ENCODE data around the gene BIRC5. TPM values are rescaled to one million over a fixed set of nuclear protein-coding genes. Genes with fewer than 3 reads are reported as not detected.

Gene BIRC5
- total RNA-seq, 4 donors from 2014 or later: 3.7 to 9.6 (median 5.5) TPM

GRCh38 chr17:78264590-78264989 is 50.5 kb downstream of the BIRC5 start:
- peaks cover 15% of the 10 kb centered on the region for H3K27me3 ChIP-seq
- no peaks in the 10 kb centered on the region for H3K9me3 ChIP-seq
- no peaks in the 10 kb centered on the region for H3K36me3 ChIP-seq
- peaks cover 6% of the 10 kb centered on the region for H3K4me1 ChIP-seq
- no peak overlapping the region for H3K4me3 ChIP-seq
- no peak for DNase-seq (ENCODE audit: low spot score in 2 of 2)
- WGBS: 71% methylated on average over 5 of the region's 5 CpGs
- no peak overlapping the region for H3K27ac ChIP-seq
- no peak for TF ChIP-seq EP300 (IDR thresholded peaks at IDR 0.05)
- no peak for TF ChIP-seq CTCF (IDR thresholded peaks at IDR 0.05)
- no peak for TF ChIP-seq POLR2AphosphoS5 (IDR thresholded peaks at IDR 0.05)
- no peak for TF ChIP-seq POLR2A (IDR thresholded peaks at IDR 0.05)

- no peak for TF ChIP-seq POLR2A (IDR thresholded peaks at IDR 0.05)
- no peak for TF ChIP-seq EP300 (IDR thresholded peaks at IDR 0.05)
- no peak for TF ChIP-seq POLR2AphosphoS5 (IDR thresholded peaks at IDR 0.05)
- no peak for TF ChIP-seq CTCF (IDR thresholded peaks at IDR 0.05)
- WGBS: 95% methylated on average over 10 of the region's 10 CpGs
- no peak overlapping the region for H3K27ac ChIP-seq
- H3K27me3 ChIP-seq: peaks cover 21% of the 10 kb centered on the region
- H3K4me3 ChIP-seq: no peak overlapping the region
- H3K36me3 ChIP-seq: no peaks in the 10 kb centered on the region
- peaks cover 6% of the 10 kb centered on the region for H3K4me1 ChIP-seq
- DNase-seq (ENCODE audit: low spot score in 2 of 2): no peak
- H3K9me3 ChIP-seq: no peaks in the 10 kb centered on the region
Observed at GRCh38 chr17:78265121-78265520, 51.1 kb downstream of the BIRC5 start.

- DNase-seq (ENCODE audit: low spot score in 2 of 2): no peak
- no peaks in the 10 kb centered on the region for H3K36me3 ChIP-seq
- peaks cover 27% of the 10 kb centered on the region for H3K27me3 ChIP-seq
- H3K4me3 ChIP-seq: no peak overlapping the region
- no peak for TF ChIP-seq POLR2A (IDR thresholded peaks at IDR 0.05)
- TF ChIP-seq POLR2AphosphoS5 (IDR thresholded peaks at IDR 0.05): no peak
- no peak for TF ChIP-seq CTCF (IDR thresholded peaks at IDR 0.05)
- no peak for TF ChIP-seq EP300 (IDR thresholded peaks at IDR 0.05)
- no peaks in the 10 kb centered on the region for H3K9me3 ChIP-seq
- peaks cover 6% of the 10 kb centered on the region for H3K4me1 ChIP-seq
- H3K27ac ChIP-seq: no peak overlapping the region
- 87% methylated on average over 6 of the region's 6 CpGs for WGBS
Observed at GRCh38 chr17:78266231-78266631, 52.2 kb downstream of the BIRC5 start.

- 81% methylated on average over 8 of the region's 9 CpGs for WGBS
- H3K27me3 ChIP-seq: peaks cover 32% of the 10 kb centered on the region
- peaks cover 6% of the 10 kb centered on the region for H3K4me1 ChIP-seq
- no peak overlapping the region for H3K27ac ChIP-seq
- H3K9me3 ChIP-seq: no peaks in the 10 kb centered on the region
- TF ChIP-seq CTCF (IDR thresholded peaks at IDR 0.05) (no peak), EP300 (IDR thresholded peaks at IDR 0.05) (no peak), POLR2AphosphoS5 (IDR thresholded peaks at IDR 0.05) (no peak), POLR2A (IDR thresholded peaks at IDR 0.05) (no peak)
- no peaks in the 10 kb centered on the region for H3K36me3 ChIP-seq
- no peak for DNase-seq (ENCODE audit: low spot score in 2 of 2)
- no peak overlapping the region for H3K4me3 ChIP-seq
Observed at GRCh38 chr17:78266771-78267170, 52.7 kb downstream of the BIRC5 start.

- DNase-seq (ENCODE audit: low spot score in 2 of 2): no peak
- no peak for TF ChIP-seq CTCF (IDR thresholded peaks at IDR 0.05)
- no peak for TF ChIP-seq POLR2A (IDR thresholded peaks at IDR 0.05)
- no peak for TF ChIP-seq EP300 (IDR thresholded peaks at IDR 0.05)
- TF ChIP-seq POLR2AphosphoS5 (IDR thresholded peaks at IDR 0.05): no peak
- no peak overlapping the region for H3K27ac ChIP-seq
- H3K4me3 ChIP-seq: no peak overlapping the region
- peaks cover 39% of the 10 kb centered on the region for H3K27me3 ChIP-seq
- no peaks in the 10 kb centered on the region for H3K9me3 ChIP-seq
- peaks cover 13% of the 10 kb centered on the region for H3K4me1 ChIP-seq
- H3K36me3 ChIP-seq: no peaks in the 10 kb centered on the region
- 78% methylated on average over 26 of the region's 26 CpGs for WGBS
Observed at GRCh38 chr17:78267253-78268073, 53.4 kb downstream of the BIRC5 start.
